ENCODE results near the gene MINK1.

MINK1 gene

GRCh38 chr17:4892499-4893221 is 59.5 kb downstream of the MINK1 start:
- ChIA-PET CTCF (no interaction called here), POLR2A (no interaction called here)
- no peak for DNase-seq (ENCODE audit: extremely low spot score)
- no peak for TF ChIP-seq CTCF (IDR thresholded peaks at IDR 0.05; ENCODE audit: control extremely low read depth, extremely low read depth, low read depth, missing control alignments)

DNA sequence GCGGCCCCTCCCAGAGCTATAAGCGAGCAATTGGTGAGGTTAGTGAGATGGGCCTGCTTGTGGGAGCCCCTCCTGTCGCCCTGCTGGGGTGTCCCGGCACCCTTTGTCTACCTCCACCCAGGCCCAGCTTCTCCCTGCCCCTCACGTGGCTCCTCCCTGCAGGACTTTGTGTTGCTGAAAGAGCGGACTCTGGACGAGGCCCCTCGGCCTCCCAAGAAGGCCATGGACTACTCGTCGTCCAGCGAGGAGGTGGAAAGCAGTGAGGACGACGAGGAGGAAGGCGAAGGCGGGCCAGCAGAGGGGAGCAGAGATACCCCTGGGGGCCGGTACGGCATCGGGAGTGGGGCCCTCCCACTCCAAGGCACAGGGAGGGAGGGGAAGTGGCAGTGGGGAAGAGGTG is 60.1 kb downstream of the MINK1 start:
- ChIA-PET POLR2A (no interaction called here), CTCF (no interaction called here)
- no peak for TF ChIP-seq CTCF (IDR thresholded peaks at IDR 0.05; ENCODE audit: control extremely low read depth, extremely low read depth, low read depth, missing control alignments)
- DNase-seq (ENCODE audit: extremely low spot score), result no peak

DNA sequence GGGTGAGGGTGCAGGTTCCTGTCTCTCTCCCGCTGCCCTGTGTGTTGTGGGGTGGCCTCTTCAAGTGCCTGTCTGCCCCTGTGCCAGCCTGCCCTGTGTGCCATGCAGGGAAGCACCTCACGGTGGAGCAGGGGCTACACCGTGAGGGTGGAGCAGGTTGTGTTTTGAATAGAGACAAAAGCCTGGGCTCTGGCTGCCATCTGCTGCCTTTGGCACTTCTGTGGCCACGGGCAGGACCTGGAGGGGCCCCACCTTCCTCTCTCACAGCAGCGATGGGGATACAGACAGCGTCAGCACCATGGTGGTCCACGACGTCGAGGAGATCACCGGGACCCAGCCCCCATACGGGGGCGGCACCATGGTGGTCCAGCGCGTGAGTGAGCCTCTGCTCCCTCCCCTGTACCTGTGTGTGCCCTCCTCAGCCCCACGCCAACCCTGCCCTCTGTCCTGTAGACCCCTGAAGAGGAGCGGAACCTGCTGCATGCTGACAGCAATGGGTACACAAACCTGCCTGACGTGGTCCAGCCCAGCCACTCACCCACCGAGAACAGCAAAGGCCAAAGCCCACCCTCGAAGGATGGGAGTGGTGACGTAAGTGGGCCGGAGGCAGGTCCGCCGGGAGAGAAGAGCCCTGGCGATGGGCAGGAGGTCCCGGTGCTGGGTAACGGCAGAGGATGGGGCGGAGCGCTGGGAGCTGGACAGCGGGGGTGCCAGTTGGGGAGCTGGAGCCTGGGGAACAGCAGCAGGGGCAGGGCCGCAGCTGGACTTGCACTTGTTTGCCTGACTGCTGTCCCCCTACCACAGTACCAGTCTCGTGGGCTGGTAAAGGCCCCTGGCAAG is 60.8 kb downstream of the MINK1 start:
- ChIA-PET POLR2A (no interaction called here), CTCF (interaction anchor here (1.0 to 1.1 kb wide), 2 partner anchors 13 to 328 kb away, joined by 3 read pairs; no protein-coding TSS in a partner anchor)
- no peak for TF ChIP-seq CTCF (IDR thresholded peaks at IDR 0.05; ENCODE audit: control extremely low read depth, extremely low read depth, low read depth, missing control alignments)
- DNase-seq (ENCODE audit: extremely low spot score), result no peak

DNA sequence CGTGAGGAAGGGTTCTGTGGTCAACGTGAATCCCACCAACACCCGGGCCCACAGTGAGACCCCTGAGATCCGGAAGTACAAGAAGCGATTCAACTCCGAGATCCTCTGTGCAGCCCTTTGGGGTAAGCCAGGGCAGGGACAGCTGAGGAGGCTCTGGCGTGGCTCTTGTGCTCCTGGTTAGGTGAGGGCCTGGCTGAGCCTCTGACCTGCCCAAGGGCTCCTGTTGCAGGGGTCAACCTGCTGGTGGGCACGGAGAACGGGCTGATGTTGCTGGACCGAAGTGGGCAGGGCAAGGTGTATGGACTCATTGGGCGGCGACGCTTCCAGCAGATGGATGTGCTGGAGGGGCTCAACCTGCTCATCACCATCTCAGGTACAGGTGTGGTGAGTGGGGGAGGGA is 62.0 kb downstream of the MINK1 start:
- CTCF ChIA-PET, result interaction anchor here (1.0 kb wide), 1 partner anchor 329 kb away, joined by 3 read pairs; no protein-coding TSS in a partner anchor
- POLR2A ChIA-PET, result no interaction called here
- TF ChIP-seq CTCF (IDR thresholded peaks at IDR 0.05; ENCODE audit: control extremely low read depth, extremely low read depth, low read depth, missing control alignments), result no peak
- no peak for DNase-seq (ENCODE audit: extremely low spot score)

GRCh38 chr17:4895657-4896331 is 62.7 kb downstream of the MINK1 start:
- ChIA-PET POLR2A (no interaction called here), CTCF (interaction anchor here (1.3 to 1.7 kb wide), 2 partner anchors 13 to 106 kb away, joined by 4 to 5 read pairs; no protein-coding TSS in a partner anchor)
- DNase-seq (ENCODE audit: extremely low spot score), result no peak
- no peak for TF ChIP-seq CTCF (IDR thresholded peaks at IDR 0.05; ENCODE audit: control extremely low read depth, extremely low read depth, low read depth, missing control alignments)

Data from GM10248 (cell line).